Left colon (tissue), 2 donors: Measurements from ENCODE around the gene RNF128. TPM values are rescaled to one million over a fixed set of nuclear protein-coding genes. Genes with fewer than 3 reads are reported as not detected.

Source experiments
- ATAC-seq: fragments of 200-7000 bp; cut with Tn5 transposase; one replicate; pipeline ENCODE4 v1.9.1; 2020; ENCODE audit warnings: mild to moderate bottlenecking, moderate library complexity
- DNase-seq, 2 donors: peaks; one replicate each; pipeline ENCODE4 v3.0.0-alpha.2; 2020
- intact Hi-C, 2 donors: fragments of 100-400 bp; cut with DNase I in 1 of 2; cut with micrococcal nuclease in 1 of 2; formaldehyde crosslinking; loops; one replicate each; pipeline versions ENCODE4 v1.11.2 to v1.14.0; 2022; cut with DNase I, micrococcal nuclease
- long read RNA-seq: library from polyadenylated mRNA; unstranded; transcript quantifications from one replicate; pipeline ENCODE4 v2.0.0, GENCODE V29; 2021
- total RNA-seq, 2 donors: library from RNA; stranded (reverse); fragmentation: NEBNext Ultra II Directional; extraction: Animal tissue kit (Norgen Biotek cat#: 25700); gene quantifications; one replicate each; pipeline ENCODE4 v1.2.1, GENCODE V29; 2021
- donor health status: DM: no; HTN: no; CAD: no.
- donor health status: DM: yes; HTN: yes; CAD: no.

The RNF128 gene, protein sequence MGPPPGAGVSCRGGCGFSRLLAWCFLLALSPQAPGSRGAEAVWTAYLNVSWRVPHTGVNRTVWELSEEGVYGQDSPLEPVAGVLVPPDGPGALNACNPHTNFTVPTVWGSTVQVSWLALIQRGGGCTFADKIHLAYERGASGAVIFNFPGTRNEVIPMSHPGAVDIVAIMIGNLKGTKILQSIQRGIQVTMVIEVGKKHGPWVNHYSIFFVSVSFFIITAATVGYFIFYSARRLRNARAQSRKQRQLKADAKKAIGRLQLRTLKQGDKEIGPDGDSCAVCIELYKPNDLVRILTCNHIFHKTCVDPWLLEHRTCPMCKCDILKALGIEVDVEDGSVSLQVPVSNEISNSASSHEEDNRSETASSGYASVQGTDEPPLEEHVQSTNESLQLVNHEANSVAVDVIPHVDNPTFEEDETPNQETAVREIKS
- 10 to 100 TPM; 37.1 to 43.0 TPM for total RNA-seq
- long read RNA-seq, transcript RNF128-201 (7 exons, 2,817 nt): major isoform, 173 of 179 reads
- long read RNA-seq, partial matches to known transcripts: 2 of 179 reads
- long read RNA-seq, other reads (novel, unspliced or antisense): 4 of 179 reads

- ATAC-seq (peak; percentile 92), DNase-seq (peak; percentile 72 to 76)
- intact Hi-C loops: no loop called here
Measured at GRCh38 chrX:106726485-106727437, at the start of gene RNF128. RNF128 (plus strand) TSS chrX:106726701; CDS start chrX:106726914, 213 bp downstream.

GRCh38 chrX:106680716-106681115, 45.8 kb upstream of the RNF128 start:
- intact Hi-C loops: no loop called here
- DNase-seq (no peak), ATAC-seq (peak; percentile 80)

DNA sequence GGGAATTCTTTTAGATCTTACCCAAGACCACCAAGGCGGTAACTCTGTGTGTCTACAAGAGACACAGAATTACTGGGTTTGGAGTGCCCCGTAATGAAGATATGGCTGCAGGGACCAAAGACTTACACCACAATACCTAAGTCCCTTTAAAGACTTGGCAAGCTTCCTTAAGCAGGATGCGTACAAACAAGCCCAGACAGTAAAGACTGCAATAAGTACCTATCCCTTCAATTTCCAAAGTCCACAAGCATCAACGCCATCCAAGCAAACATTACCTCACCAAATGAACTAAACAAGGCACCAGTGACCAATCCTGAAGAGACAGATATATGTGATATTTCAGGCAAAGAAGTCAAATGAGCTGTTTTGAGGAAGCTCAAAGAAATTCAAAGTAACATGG, 42.3 kb upstream of the RNF128 start:
- ATAC-seq (peak; percentile 92), DNase-seq (no peak)
- intact Hi-C loops: no loop called here

DNA sequence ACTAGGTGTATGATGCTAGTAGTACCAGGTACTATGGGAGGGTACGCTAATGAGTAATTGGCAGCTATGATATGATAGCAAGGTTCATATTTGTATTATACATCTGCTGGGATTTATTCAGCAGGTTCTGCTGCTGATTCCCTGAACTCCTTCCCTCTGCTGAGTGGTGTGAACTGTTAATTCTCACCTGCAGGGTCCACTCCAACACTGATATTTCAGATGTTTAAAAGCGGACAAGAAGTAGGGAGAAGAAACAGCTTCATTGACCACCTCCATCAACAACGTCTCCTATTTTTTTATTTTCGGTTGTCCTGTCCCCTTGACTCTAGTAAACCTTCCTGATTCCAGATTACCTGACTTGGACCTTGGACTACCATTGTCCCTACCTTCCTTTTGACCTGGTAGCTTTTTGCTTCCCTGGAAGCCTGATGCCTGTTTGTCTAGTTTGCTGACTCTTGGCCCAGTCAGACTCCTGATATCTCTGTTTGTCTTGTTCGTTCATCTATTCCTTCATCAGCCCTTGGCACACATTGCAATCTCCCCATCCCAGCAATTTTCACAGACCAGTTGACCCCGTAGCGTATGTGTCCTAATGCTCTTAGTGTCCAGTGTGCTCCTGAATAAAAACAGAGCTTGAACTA, 34.0 kb upstream of the RNF128 start:
- DNase-seq (no peak), ATAC-seq (peak; percentile 91)
- intact Hi-C loops: no loop called here

DNA sequence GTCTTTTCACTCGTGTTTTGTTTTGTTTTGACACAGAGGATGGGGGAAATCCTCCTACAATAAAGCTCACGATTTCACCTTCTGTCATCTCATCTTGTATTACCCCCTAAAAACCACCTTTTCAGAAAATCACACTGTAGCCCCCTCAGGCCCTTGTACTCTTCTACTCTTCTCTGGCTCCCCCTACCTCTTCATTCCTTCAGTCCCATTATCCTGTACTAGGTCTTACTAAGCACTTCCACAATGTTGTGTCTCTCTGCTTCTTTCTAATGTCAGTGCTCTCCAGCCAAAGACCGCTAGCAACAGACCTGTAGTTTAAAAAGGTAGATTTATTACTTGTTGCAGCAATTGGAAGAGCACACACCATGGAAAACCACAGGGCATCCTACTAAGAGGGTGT, 30.0 kb upstream of the RNF128 start:
- intact Hi-C loops: no loop called here
- DNase-seq (no peak), ATAC-seq (no peak)

GRCh38 chrX:106698693-106699092, 27.8 kb upstream of the RNF128 start:
- intact Hi-C loops: no loop called here
- no peak for ATAC-seq
- no peak for DNase-seq

DNA sequence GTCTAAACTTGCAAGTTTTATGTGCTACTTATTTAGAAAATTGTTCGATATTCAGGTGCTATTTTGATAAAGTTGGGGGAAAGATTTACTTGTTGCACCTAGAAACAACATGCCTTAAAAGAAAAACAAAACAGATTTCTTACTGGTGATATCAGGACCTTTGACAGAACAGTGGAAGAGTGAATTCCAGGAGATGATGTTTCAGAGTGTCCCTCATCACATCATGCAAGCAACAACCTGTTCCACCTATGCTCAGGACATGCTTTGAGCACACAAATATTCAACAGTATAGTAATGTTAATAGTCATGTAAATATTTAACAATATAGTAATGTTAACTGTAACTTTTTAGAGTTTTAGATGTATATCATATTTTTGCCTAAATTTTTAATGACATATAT, 23.9 kb upstream of the RNF128 start:
- intact Hi-C loops: no loop called here
- ATAC-seq: no peak
- no peak for DNase-seq

DNA sequence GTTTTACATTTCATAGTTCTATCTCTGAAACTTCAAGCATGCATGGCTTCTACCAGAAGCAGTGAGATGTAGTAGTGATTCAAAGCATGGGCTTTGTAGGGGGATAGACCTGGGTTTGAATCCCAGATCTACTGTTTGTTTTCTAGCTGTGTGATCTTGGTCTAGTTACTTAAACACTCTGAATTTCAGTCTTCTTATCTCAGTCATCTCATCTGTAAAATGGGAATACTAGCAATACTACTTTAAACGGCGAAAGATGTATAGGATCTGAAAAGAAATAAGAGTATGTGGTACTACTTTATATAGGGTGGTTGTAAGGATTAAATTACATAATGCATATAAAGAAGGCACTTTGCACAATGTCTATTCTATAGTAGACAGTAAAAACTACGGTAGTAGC, 20.0 kb upstream of the RNF128 start:
- DNase-seq (no peak), ATAC-seq (no peak)
- intact Hi-C loops: no loop called here

GRCh38 chrX:106707771-106708454, 18.6 kb upstream of the RNF128 start:
- intact Hi-C loops: no loop called here
- DNase-seq (no peak), ATAC-seq (no peak)

DNA sequence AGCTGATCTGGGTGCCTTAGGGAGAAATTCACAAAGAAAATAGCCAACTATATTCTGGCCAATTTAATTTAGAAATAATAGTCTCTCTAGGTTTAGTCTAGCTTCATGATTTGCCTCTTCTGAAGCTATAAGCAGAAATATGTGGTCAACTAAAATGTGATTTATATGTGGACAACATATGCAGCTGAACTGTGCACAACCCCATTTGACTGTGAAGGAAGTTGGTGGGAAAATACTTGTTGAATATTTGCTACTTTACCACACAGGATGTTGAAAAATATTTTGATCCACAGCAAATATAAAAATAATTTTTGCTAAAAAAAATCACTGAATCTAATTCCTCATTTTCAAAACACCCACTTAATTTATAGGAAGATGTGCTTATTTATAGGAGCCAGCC, 15.7 kb upstream of the RNF128 start:
- ATAC-seq (no peak), DNase-seq (no peak)
- intact Hi-C loops: no loop called here

GRCh38 chrX:106711375-106711774, 15.1 kb upstream of the RNF128 start:
- ATAC-seq: no peak
- intact Hi-C loops: no loop called here
- DNase-seq: no peak

DNA sequence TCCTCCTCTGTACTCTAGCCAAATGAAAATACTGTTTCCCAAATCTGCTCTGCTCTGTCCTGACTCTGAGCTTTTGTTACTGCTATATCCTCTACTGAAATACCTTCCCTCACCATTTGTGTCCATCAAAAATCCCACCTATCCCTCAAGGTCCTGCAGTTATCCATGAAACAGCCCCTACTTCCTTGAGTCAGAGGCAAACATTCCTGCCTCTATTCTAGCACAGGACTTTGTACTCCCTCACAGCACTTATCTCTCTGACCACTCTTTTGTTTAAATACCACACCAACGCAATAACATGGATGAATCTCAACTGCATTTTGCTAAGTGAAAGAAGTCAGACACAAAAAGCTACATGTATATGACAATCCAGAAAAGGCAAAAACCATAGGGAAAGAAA, 10.5 kb upstream of the RNF128 start:
- no peak for DNase-seq

DNA sequence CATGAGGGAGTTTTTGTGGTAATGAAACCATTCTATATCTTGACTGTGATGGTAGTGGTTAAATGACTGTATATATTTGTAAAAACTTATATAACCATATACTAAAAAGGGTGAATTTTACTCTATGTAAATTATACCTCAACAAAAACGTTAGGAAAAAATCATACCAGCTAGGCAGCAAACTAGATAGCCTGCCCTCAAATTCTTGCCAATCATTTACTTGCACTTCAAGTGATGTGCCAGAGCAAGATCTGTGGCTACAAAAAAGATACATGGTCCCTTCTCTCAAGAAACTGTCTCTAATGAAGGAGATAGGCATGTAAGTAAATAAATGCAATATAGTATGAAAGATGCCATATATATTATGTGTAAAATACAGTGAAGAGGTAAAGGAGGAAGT, 10.0 kb upstream of the RNF128 start:
- DNase-seq (no peak), ATAC-seq (peak; percentile 51)
- intact Hi-C loops: no loop called here

More for the DNA sequence above, 10.5 kb upstream of the RNF128 start:
- ATAC-seq: peak; percentile 96
- intact Hi-C loops: no loop called here

GRCh38 chrX:106718709-106719108, 7.8 kb upstream of the RNF128 start:
- ATAC-seq: peak; percentile 45
- no peak for DNase-seq
- intact Hi-C loops: no loop called here

GRCh38 chrX:106725931-106726330, 570 bp upstream of the RNF128 start:
- no peak for DNase-seq
- peak; percentile 23 for ATAC-seq
- intact Hi-C loops: no loop called here

DNA sequence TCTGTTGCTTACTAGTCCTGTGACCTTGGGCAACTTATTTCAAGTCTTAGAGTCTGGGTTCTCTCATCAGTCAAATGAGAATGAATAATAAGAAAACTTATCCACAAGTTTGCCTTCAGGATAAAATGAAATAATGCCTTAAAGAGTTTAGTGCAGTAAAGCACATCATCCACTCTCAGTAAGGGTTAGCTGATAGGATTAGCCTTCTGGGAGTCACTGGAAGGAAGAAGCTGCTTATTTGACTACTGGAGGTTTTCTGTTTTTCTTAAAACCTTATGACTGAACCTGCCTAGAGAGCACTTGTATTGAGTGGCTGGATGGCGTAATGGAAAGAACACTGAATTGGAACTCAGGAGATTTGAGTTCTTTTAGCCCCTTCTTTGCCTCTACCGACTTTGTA, 1.8 kb downstream of the RNF128 start:
- intact Hi-C loops: no loop called here
- DNase-seq (no peak), ATAC-seq (no peak)

DNA sequence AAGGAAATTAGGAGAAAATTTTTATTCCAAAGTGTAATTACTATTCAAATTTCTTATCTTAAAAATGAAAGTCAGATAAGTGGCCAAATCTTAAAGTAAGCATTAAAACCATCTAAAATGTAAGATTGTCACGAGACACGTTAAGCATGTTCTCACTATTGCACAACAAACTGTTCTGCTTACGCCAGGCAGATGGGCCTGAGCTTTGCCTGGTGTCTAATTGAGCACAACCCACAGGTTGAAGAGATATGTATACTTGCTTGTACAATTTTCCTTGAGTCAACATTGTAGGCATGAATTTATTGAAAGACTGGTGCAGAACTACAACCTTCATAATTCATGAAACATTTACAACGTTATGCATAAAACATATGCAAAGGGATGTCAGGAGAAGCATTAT, 3.9 kb downstream of the RNF128 start:
- ATAC-seq: peak; percentile 22
- intact Hi-C loops: no loop called here
- DNase-seq: no peak

GRCh38 chrX:106731590-106731989, 5.1 kb downstream of the RNF128 start:
- no peak for DNase-seq
- no peak for ATAC-seq
- intact Hi-C loops: no loop called here

- DNase-seq (no peak), ATAC-seq (peak; percentile 43)
- intact Hi-C loops: no loop called here
Measured at GRCh38 chrX:106734827-106735226, 8.3 kb downstream of the RNF128 start.
